ENCODE data around the gene SCAF4.

DNA sequence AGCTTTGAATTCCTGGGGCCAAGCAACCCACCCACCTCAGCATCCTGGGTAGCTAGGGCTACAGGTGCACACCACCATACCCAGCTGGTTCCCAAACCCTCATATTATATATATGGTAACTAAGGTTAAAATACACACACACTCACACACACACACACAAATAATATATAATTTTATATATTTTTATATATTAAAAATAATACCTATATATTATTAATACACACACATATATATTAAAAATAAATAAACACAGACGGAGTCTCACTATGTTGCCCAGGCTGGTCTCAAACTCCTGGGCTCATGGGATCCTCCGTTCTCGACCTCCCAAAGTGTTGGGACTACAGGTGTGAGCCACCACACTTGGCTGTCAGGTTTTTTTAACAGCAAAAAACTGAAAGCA lies 31.9 kb downstream of the SCAF4 start:
- TF ChIP-seq, protein P1, sequence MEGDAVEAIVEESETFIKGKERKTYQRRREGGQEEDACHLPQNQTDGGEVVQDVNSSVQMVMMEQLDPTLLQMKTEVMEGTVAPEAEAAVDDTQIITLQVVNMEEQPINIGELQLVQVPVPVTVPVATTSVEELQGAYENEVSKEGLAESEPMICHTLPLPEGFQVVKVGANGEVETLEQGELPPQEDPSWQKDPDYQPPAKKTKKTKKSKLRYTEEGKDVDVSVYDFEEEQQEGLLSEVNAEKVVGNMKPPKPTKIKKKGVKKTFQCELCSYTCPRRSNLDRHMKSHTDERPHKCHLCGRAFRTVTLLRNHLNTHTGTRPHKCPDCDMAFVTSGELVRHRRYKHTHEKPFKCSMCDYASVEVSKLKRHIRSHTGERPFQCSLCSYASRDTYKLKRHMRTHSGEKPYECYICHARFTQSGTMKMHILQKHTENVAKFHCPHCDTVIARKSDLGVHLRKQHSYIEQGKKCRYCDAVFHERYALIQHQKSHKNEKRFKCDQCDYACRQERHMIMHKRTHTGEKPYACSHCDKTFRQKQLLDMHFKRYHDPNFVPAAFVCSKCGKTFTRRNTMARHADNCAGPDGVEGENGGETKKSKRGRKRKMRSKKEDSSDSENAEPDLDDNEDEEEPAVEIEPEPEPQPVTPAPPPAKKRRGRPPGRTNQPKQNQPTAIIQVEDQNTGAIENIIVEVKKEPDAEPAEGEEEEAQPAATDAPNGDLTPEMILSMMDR (IDR thresholded peaks at IDR 0.05; ENCODE audit: insufficient read depth, low read length, poor library complexity, severe bottlenecking) = no peak
- no peak for TF ChIP-seq EZH2phosphoT487 (conservative IDR thresholded peaks at IDR 0.05; ENCODE audit: low read length)

Measured in SU-DHL-6 (cell line).